NCI-H226 (cell line): ENCODE measurements around the gene IL6.
"Not testable (repeated sequence)": the region's sequence is repeated elsewhere in the genome, so short reads cannot be mapped to it uniquely, and the experiment has no call there.

Source experiments
- DNase-seq: peaks from one replicate; pipeline ENCODE4 v3.0.0-alpha.2; 2015

IL6 gene

GRCh38 chr7:22704722-22705121 lies 22.3 kb upstream of the IL6 start:
- DNase-seq, result not testable (repeated sequence)

GRCh38 chr7:22705874-22706273 lies 21.1 kb upstream of the IL6 start:
- not testable (repeated sequence) for DNase-seq

GRCh38 chr7:22707026-22707691 lies 19.8 kb upstream of the IL6 start:
- DNase-seq, result not testable (repeated sequence)

- not testable (repeated sequence) for DNase-seq
Measured at GRCh38 chr7:22708214-22708613, 18.8 kb upstream of the IL6 start.

- DNase-seq, result not testable (repeated sequence)
Measured at GRCh38 chr7:22708677-22709061, 18.3 kb upstream of the IL6 start.

- DNase-seq, result not testable (repeated sequence)
Measured at GRCh38 chr7:22709062-22709829, 17.8 kb upstream of the IL6 start.

- no peak for DNase-seq
Measured at GRCh38 chr7:22709857-22710256, 17.1 kb upstream of the IL6 start.

GRCh38 chr7:22712999-22713398 lies 14.0 kb upstream of the IL6 start:
- no peak for DNase-seq

- DNase-seq, result no peak
Measured at GRCh38 chr7:22713463-22713862, 13.5 kb upstream of the IL6 start.

GRCh38 chr7:22715969-22716368 lies 11.0 kb upstream of the IL6 start:
- DNase-seq, result no peak

- no peak for DNase-seq
Measured at GRCh38 chr7:22717760-22718159, 9.2 kb upstream of the IL6 start.

- DNase-seq, result peak; percentile 69
Measured at GRCh38 chr7:22718200-22718711, 8.7 kb upstream of the IL6 start.

GRCh38 chr7:22718911-22719420 lies 8.0 kb upstream of the IL6 start:
- no peak for DNase-seq

- DNase-seq, result no peak
Measured at GRCh38 chr7:22720791-22721786, 5.9 kb upstream of the IL6 start.

GRCh38 chr7:22722536-22723180 lies 4.3 kb upstream of the IL6 start:
- no peak for DNase-seq

GRCh38 chr7:22723181-22723601 lies 3.8 kb upstream of the IL6 start:
- no peak for DNase-seq

GRCh38 chr7:22723637-22724036 lies 3.4 kb upstream of the IL6 start:
- DNase-seq, result no peak

- DNase-seq, result no peak
Measured at GRCh38 chr7:22724861-22725260, 2.1 kb upstream of the IL6 start.

GRCh38 chr7:22725585-22725984 lies 1.4 kb upstream of the IL6 start:
- DNase-seq, result peak; percentile 36

- peak; percentile 88 for DNase-seq
Measured at GRCh38 chr7:22726345-22726906, 574 bp upstream of the IL6 start.

- no peak for DNase-seq
Measured at GRCh38 chr7:22727714-22728035, 675 bp downstream of the IL6 start.
